NCI-H1105 (cell line): ENCODE measurements around the gene FMN2.
"Not testable (repeated sequence)": the region's sequence is repeated elsewhere in the genome, so short reads cannot be mapped to it uniquely, and the experiment has no call there.

Source experiments
- DNase-seq: peaks from one replicate; lab custom pipeline; 2025; lab: John Stamatoyannopoulos, UW

Gene FMN2

GRCh38 chr1:240138867-240139266 lies 47.2 kb downstream of the FMN2 start:
- DNase-seq: no peak

DNA sequence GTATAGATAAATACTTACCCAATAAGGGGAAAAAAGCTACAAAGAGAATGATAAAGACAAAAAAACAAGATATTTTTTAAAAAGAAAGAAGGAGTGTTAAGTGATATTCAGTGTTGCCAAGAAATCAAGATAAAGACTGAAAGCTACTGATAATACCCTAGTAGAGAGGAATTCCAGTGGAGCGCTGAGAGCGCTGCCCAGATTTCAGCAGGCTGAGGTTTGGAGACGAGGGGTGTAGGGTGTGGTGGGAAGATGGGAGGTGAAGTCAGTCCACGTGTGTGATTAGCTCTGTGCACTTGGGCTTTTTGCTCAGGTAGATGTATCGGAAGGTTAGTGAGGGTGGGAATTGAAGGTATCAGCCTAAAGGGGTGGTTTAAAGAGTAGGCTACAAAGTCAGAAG lies 47.8 kb downstream of the FMN2 start:
- no peak for DNase-seq

GRCh38 chr1:240145120-240145519 lies 53.4 kb downstream of the FMN2 start:
- DNase-seq: no peak

GRCh38 chr1:240148333-240148732 lies 56.6 kb downstream of the FMN2 start:
- DNase-seq: no peak

DNA sequence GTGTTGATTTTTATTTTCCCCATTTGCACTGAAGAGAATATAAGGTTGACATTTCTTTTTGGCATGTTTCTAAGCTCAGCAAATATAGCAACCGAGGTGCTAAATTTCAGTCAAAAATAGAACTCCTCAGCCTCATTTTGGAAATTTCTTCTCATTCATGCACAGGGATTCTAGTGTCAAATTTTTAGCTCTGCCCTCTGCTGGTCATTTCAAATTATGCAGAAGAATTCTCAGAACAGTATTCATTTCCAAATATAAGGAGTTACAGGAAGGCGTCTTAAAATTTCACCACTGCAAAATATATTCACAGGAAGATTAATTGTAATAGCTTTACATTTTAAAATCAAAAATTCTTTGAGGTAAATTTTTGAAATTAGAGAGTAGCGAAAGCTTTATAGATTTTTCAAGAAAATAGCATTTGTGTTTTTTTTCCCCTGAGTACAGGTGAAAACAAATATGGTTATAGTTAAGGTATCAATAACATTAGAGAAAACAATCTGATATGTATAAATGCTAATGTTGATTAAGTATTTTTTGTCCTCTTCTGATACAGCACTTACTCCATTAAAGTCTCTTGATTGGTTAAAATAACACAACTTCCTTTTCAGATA lies 57.9 kb downstream of the FMN2 start:
- peak; percentile 0 for DNase-seq

GRCh38 chr1:240151136-240151735 lies 59.6 kb downstream of the FMN2 start:
- no peak for DNase-seq

DNA sequence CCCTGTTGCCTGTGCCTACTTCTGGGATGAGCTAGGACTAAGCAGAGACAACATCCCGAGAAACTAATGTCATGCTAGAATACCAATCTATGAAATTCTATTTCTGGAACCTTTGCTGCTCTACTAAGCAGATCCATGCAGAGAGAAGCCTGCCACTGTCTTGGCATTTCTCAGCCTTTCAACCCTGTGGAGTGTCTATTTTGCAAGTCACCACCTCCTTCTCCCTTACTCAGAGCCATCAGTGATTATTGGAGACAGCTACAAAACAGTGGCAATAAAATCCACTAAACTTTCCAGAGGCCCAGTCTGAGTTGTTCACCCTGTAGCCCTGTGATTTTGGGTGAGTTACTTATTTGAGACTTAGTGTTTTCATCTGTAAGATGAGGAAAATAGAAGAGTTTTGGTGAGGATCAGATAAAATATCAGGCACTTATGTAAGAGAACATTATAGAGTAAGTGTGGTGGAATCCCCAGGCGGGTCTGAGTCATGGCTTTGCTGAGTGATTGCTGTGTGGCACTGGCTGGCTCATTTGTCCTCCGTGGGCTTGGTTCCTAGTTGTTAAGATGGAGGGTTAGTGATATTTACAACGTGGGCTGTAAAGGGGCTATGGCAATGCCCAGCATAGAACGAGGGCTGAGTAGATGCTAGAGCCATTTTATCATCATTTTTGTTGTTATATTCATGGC lies 61.1 kb downstream of the FMN2 start:
- DNase-seq: no peak

GRCh38 chr1:240155605-240156004 lies 63.9 kb downstream of the FMN2 start:
- DNase-seq: no peak

GRCh38 chr1:240164742-240165141 lies 73.1 kb downstream of the FMN2 start:
- DNase-seq: no peak

GRCh38 chr1:240169188-240169587 lies 77.5 kb downstream of the FMN2 start:
- DNase-seq: no peak

DNA sequence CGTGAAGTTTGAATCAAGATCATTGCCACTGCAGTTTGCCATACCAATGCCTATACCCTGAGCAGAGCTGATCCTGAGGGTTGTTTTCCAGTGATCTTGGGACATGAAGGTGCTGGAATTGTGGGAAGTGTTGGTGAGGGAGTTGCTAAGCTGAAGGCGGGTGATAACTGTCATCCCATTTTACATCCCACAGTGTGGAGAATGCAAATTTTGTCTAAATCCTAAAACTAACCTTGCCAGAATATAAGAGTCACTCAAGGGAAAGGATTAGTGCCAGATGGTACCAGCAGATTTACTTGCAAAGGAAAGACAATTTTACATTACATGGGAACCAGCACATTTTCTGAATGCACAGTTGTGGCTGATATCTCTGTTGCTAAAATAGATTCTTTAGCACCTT lies 78.6 kb downstream of the FMN2 start:
- no peak for DNase-seq

DNA sequence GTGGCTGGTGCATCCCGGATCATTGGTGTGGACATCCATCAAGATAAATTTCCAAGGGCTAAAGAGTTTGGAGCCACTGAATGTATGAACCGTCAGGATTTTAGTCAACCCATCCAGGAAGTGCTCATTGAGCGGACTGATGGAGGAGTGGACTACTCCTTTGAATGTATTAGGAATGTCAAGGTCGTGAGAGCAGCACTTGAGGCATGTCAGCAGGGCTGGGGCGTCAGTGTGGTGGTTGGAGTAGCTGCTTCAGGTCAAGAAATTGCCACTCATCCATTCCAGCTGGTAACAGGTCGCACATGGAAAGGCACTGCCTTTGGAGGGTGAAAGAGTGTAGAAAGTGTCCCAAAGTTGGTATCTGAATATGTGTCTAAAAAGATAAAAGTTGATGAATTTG lies 79.1 kb downstream of the FMN2 start:
- no peak for DNase-seq

DNA sequence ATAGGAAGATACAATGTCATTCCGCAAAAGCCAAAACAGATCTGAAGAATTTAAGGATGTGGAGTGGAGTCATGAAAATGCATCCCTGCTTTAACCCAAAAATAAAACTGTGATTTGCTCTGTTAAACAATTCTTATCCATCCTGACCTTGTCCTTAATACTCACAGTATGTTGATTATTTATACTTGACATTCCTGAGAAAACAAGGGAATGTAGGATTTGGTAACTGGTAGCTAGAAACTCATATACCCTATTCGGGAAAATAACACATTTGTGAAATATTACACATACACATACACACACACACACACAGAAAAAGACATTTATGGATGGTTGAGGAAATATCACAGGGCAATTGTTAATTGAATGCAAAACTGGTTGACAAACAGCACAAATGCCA lies 80.2 kb downstream of the FMN2 start:
- DNase-seq: no peak

DNA sequence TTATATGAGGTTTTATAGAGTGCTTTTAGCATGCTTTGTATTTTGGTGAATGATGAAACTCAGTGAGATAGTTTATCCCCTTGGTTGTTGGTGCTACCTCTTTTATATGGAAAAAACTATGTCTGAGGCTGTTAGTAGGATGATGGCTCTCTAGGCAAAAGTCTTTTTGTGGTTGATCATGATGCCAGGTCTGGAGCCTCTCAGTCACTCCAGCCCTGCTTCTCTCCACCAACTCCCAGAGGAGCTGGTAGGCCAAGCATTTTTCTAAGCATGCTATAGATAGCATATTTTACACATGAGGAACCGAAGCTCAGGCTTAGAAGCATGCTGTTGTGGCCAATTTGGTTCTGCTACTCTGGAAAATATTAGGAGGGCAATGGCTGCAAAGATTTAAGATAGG lies 82.2 kb downstream of the FMN2 start:
- no peak for DNase-seq

DNA sequence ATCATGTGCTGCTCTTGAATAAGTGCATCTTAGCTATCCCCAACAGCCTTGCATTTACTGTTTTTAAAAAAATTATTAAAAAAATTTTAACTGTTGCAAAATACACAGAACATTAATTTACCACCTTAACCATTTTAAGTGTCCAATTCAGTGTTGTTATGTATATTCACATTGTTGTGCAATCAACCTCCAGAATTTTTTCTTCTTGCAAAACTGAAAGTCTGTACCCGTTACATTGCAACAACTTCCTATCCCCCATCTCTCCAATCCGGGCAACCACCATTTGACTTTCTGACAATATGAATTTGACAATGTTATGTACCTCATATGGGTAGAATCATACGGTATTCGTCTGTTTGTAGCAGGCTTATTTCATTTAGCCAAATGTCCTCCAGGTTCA lies 83.1 kb downstream of the FMN2 start:
- no peak for DNase-seq

GRCh38 chr1:240178366-240178765 lies 86.7 kb downstream of the FMN2 start:
- no peak for DNase-seq

DNA sequence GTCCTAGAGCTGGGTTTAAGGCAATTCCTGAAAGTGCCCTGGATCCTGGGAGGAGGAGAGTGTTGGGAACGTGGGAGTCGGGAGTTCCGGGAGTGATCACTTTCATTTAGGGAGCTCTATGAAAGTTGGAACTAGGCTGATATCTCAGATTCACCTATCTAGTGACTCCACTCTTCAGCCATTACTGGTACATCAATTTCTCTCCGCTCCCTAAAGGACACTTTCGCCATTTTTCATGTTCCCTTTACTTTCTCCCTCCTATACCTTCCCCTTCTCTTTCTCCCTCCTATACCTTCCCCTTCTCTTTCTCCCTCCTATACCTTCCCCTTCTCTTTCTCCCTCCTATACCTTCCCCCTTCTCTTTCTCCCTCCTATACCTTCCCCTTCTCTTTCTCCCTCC lies 93.0 kb downstream of the FMN2 start:
- DNase-seq: not testable (repeated sequence)

DNA sequence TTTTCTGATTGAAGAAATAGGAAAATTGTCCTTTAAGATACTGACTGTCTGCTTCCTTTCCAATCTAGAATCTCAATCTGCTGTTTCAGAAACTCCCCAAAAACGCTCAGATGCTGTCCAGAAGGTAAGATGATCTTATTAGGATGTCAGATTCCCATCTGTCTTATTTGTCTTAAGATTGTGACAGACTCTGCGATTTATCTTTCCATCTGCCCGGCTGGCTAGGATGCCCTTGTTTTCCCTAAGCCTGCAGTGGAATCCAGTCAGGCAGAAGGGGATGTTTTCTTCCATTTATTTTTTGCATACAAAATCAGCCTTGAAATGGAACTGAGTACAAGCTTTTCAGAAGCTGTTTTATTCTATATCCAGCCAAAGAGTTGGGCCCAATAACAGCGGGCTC lies 96.5 kb downstream of the FMN2 start:
- no peak for DNase-seq

DNA sequence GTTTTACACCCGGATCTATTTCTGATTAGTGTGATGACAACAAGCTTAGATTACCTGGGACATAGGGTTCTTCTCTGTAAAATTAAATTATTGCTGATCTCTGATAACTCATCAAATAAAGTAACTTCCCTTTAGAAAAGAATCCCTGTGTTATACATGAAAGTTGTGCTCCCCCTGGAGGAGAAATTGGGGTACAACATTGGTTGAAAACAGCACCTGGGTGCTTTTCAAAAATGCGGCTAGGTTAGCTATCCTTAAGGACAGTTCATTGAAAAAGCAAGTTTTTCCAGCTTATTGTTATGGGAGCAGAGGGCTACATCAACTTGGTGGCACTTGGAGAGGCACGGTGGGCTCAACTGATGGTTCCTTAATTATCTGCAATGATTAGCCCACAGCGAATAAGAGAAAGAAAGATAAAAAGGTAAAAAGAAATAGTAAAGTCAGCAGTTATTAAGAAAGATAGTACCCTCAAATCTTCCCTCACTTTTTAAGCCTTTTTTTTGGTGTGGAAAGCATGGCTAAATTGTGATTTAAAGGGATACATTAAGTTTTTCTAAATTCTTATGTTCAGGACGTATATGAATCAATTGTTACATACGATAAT lies 97.8 kb downstream of the FMN2 start:
- peak; percentile 1 for DNase-seq

- DNase-seq: peak; percentile 15
Observed at GRCh38 chr1:240190881-240191401, 99.3 kb downstream of the FMN2 start.

- no peak for DNase-seq
Observed at GRCh38 chr1:240192851-240193250, 101.2 kb downstream of the FMN2 start.

- DNase-seq: no peak
Observed at GRCh38 chr1:240193679-240194078, 102.0 kb downstream of the FMN2 start.

GRCh38 chr1:240194120-240194519 lies 102.4 kb downstream of the FMN2 start:
- DNase-seq: no peak
